Suppressor macrophage treated with lipopolysaccharide for 4 hours (primary cell): ENCODE measurements around the gene CPA4.
A peak's percentile ranks its signal among the peaks of the same experiment; 100 is the strongest.

Experiments used
- DNase-seq: peaks from one replicate; pipeline ENCODE4 v3.0.0-alpha.2; 2020

CPA4 gene

DNA sequence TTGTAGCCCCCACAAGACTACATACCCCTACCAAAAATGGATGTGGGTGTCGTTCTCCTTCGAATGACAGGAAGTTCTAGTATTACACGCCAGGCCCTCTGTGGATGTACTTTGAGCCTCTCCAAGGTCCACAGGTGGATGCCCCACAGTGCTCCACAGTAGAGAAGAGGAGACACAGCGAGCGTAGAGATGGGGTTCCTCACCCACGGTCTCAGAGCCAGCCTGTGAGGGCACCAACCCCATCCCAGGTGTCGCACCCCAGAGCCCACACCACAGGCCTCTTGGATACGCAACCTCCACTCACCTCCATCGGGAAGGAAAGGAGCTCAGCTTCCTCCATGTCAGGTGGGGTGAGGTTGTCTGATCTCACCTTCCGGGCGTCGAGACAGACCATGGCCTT, 54.0 kb downstream of the CPA4 start:
- no peak for DNase-seq

DNA sequence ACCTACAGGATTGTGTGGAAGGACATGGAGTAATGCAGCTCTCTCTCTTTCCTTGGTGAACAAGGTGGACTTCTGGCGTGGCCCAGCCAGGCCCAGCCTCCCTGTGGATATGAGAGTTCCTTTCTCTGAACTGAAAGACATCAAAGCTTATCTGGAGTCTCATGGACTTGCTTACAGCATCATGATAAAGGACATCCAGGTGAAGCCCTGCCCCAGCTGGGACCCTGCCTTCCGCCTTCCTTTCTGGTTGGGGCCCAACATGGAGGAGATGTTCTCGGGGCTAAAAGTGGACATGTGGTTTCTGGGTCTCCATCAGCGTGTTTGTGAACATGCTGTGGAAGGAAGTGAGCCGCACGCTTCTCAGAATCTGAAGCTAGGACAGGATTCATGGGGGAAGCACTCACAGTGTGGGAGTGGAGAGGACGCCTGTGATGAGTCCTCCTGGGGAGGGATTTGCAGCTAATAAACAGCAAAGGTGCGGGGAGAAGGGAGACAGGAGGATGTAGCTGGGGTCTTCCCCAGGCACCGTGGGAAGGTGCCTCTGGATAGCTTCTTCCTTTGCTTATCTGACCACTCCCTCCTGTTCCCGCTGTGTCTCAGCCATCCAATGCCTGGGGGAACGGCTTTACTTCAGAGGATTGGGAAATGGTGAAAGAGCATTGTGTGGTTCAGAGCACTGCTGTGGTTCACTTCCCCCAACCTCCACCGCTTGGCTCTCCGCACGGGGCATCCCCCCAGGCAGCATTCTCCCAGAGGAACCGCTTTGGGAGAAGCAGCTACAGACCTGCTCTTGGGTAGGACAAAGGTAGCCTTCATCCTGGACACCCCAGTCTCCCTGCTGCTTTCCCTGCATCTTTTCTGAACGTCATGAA, 57.2 kb downstream of the CPA4 start:
- DNase-seq = no peak

DNA sequence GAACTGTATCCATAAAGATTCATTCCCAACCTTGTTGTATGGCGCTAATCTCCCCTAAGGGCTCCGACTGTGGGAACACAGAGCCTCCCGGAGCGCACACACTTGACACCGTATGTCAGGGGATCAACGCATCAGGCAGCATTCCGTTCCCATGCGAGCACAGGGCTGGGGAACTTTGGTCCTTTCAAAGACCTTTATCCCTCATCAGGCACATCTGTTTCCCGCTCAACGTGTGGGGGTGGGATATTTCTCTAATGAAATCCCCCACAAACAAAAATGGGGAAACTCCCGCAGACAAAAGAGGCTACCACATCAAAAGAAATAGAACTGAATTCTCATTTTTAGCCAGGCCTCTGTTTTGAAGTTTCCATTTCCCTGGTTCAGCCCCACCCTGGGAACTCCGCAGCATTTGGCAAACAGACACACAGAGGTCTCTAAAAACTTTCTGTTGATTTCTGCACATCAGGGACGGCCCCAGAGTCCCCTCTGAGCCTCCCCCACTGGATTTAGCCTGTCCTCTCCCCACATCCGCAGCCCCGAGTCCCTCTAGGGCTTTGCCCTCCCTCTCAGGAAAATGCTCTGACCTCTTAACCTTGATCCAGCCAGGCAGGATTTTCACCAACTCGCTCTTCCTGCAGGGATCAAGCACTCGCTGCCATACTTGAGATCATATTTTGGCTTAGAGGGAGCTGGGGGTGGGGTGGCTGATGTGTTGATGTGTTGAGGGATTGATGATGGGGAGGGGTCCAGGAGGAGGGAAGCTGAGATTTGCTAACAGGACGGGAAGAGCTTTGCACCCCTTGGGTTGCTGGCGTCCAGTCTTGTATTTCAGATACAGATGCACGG, 58.2 kb downstream of the CPA4 start:
- DNase-seq = no peak

DNA sequence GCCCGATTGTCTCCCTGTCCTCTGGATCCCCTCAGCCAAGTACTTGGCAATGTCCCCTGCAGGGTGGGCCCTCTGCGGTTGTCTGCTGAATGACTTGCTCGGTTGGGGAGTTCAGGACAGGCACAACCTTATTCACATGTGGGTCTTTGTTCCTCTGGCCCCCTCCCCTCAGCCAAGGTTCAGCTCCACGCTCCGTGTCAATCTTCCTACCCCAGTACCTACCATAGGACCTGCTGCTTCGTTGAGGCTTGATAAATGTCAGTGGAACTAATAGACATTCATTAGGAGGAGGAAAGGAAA, 58.8 kb downstream of the CPA4 start:
- no peak for DNase-seq

DNA sequence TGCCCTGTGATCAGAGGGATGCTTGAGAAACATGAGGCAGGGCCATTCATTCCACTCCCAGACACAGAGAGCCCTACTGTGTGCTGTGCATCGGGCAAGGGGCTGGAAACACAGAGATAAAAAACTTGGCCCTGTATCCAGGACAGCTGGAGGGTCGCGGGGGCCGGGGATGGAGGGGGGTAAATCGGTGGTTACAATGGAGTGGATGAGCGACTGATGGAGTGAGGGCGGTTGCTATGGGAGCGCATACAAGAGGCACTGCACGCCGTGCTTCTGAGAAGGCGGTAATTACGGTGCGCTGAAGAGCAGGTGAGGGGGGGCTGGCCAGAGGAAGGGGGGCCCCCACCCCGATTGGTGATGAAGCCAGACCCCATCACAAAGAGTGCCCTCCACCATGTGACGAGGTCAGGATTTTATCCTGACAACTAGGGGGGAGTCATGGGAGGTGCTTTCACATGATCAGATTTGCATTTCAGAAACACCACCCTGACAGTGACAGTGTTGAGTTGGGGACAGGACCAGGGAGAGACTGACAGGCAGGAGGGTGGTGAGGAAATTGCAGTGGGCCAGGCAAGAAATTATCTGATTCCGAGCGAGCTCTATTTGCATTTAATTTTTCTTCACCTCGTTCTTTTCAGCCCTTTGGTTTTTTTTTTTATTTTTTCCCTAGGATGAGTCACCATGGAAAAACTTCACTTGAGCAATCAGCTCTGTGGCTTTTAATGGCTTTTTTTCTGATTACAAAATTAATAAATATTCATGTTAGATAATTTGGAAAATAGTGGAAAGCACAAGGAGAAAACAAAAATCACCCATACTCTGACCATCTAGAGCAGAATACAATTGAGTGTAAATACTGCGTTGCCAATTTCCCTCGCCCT, 59.5 kb downstream of the CPA4 start:
- no peak for DNase-seq

DNA sequence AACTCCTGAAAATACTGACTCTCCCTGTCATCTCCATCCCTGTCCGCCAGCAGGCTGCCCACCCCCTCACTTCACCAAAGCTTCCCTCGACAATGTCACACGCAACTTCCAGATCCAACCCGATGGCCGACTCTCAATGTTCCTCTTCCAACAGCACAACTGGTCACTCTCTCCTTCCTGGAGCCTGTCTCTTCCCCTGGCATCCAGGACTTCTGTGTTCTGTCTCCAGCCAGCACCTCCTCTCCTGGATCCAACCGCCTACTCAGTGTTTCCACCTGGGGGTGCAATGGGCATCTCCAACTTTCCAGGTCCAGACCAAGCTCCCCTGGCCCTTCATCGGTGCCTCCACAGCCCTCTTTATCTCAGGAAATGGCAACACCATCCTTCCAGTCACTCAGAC, 60.2 kb downstream of the CPA4 start:
- DNase-seq = no peak

DNA sequence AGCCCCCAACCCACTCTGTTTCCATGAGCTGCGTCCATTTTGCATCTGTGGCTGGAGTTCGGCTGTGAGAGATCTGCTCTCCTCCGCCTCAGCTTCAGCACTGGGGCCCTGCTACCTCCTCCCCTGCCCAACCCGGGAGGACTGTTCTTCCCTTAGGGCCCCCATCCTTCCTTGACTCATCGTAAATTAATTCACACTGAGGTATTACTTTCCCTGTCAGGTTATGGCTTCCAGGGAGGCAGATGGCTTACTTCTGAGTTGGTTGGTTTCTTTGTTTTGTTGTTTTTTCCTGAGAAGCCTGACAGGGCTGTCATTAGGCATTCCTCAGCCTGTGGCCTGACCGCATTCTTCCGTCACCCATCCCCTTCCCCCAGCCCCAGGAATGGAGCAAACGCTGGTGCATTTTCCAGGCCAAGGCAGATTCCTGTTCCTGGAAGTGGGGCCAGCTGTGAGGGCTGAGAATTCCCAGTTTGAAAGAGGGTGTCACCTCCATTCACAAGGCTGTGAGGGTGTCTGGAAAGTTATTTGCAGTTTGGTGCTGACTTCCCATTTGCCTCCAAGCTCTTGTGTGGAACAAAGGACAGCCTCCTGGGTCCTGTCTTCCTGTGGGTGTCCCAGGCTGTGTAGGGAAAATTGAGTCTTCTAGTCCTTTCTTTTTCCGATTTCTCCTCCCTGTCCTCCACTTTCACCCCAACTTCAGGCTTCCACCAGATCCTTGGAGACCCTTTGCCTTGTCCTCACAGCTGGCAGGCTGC, 63.3 kb downstream of the CPA4 start:
- DNase-seq = no peak

DNA sequence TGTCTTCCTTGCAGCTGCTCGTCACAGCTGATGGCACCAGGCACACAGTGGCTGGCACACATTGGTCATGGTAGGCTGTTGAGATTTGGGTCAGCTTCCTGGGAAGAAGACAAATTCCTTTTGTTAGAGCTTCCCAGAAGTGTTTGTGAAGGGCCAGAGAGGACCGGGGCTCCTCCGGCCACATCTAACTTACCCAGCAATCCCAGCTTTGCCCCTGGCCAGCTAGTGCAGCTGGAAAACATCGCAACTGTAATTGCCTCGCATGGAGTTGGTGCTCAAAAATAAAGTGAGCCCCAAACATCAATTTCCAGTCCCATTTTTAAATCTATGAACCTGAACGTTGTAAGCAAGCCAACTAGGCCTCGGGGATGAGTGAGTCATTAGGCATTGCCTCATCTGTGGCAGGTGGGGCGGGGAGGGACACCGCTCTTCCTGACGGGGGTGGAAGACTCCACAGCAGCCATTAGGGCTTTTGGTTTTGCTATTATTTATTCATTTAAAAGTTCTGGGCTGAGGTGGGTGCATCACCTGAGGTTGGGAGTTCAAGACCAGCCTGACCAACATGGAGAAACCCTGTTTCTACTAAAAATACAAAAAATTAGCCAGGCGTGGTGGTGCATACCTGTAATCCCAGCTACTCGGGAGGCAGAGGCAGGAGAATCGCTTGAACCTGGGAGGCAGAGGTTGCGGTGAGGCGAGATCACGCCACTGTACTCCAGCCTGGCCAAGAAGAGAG, 64.1 kb downstream of the CPA4 start:
- no peak for DNase-seq

DNA sequence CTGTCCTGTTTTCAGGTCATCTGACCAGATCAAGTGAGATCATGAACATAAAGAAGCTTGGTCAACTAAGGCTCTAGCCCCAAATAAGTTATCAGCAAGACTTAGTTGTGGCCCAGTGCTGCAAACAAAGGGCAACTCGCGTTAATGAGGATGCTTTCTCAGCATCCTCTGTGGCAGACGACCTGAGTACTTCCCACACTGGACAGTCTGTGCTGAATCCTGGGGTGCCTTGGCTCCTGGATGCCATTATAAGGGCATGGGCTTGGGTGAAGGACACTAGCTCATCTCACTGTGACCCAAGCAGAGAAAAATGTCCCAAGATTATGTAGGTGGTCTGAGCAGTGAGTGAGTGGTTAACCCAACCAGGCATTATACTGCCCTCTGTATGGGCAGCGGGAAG, 65.5 kb downstream of the CPA4 start:
- DNase-seq = no peak

DNA sequence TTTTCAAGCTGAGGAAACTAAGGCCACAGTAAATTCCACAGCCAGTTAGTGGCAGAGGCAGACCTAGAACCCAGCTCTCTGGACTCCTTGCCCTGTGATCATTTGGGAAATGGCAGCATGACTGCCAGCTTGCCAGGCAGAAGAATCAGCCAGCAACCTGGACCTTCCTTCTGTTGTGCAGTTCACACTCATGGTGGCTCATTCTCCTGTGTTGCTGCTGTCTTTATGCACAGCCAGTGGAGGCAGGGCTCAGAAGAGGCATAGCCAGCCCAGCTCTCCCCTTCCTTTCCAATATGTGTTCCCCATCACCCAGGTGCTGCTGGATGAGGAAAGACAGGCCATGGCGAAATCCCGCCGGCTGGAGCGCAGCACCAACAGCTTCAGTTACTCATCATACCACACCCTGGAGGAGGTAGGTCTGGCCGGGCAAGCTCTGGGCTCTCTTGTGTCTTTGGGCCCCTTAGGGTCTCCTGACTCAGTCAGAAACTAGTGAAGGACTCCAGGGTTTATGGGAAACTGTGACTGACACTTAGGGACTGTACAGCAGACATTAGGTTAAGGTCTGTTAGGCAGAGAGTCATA, 66.4 kb downstream of the CPA4 start:
- DNase-seq = no peak

DNA sequence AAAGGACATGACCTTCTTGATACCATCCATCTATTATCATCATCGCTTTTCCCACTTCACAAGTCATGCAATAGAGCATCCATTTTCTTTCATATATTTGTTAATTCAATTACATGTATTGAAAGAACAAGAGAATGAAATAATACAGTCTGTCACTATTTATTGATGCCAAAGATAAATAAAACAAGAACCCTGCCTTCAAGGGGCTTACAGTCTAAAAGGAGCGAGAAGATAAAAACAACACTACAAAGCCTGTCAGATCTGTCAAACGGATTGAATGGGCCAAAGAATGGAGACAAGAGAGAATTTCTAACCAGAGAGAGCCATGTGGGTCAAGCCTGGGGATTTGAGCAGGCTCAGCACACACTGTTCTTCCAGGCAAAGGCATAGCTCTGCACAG, 67.6 kb downstream of the CPA4 start:
- no peak for DNase-seq

DNA sequence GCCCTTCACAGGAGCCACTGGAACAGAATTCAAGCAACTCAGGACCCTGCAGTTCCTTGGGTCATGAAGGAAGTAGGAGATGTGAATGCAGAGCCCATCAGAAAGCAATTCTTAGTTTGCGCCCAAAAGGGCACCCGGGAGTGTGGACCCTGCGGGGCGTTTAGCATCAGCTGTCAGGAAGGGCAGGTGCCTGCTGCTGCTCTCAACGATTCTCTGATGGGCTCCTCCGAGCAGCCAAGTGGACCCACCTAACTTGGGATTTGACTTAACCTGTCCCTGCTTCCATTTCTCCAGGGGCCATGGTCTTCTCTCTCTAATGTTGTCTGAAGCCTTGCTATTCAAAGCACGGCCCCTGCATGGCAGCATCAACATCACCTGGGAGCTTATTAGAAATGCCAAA, 68.7 kb downstream of the CPA4 start:
- DNase-seq = no peak

DNA sequence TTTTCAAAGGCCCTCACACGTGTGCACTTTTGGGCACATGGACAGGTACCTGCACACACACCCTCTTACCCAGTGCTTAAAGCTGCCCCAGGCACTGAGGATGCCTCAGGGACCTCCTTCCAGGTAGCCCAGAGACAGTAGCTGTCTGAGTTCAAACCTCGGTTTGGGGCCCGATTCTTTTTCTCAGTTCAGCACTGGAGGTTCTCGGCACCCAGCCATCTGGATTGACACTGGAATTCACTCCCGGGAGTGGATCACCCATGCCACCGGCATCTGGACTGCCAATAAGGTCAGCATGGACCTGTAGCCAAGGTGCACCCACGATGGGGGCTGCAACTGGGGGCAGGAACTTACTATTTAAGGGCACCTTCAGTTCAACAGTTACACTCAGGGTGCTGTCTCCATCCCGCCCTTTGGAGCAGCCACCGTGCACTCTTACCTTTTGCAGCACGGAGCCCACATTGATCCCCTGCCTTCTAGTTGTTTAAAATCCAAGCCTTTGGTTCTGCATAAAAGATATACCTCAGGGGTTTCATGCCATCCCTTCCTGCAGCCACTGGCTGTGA, 69.4 kb downstream of the CPA4 start:
- DNase-seq = no peak

DNA sequence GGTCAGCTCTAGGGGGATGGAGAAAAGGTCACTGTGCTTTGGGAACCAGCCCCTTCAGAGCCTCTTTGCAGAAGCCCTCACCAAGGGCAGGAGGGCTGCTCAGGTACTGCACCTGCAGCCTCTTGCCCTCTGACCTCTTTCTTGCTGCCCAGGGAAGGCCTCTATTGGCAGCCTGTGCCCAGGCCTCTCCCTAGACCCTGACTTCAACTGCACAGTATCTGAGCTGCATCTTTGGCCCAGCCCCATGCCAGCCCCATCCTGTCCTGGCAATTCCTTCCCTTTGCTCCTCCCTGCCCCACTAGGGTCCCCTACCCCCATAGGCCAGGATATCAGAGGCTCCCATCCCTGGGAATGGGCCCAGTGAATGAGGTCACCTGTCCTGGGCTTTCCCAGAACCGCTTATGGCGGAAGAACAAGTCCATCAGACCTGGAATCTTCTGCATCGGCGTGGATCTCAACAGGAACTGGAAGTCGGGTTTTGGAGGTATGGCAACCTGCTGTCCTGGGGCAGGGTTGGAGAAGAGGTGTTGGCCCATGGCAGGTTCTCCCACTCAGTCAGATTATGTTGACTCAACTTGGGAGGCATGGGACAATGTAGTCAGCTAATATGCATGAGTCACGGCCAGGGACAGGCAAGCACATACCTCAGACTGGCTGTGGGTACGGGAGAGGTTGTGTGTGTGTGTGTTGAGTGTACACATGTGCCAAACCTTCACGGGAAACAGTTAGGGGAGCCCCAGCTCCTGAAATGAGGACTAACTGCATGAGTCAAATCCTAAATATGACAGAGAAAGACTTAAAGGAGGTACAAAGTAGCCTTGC, 70.3 kb downstream of the CPA4 start:
- DNase-seq = peak; percentile 8

DNA sequence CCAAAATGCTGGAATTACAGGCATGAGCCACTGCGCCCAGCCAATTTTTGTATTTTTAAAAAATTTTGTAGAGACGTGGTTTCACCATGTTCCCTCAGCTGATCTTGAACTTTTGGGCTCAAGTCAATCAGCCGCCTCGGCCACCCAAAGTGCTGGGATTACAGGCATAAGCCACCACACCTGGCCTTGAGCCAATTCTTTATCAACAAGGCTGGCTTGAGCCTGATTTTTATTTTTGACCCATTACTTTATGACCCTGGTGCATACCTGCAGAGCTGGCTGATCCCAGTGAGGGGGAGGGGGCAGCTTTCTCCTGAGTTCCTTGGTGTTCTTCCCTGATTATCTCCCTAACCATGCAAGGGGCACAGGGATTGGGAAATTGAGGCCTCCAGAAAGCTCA, 71.5 kb downstream of the CPA4 start:
- no peak for DNase-seq

DNA sequence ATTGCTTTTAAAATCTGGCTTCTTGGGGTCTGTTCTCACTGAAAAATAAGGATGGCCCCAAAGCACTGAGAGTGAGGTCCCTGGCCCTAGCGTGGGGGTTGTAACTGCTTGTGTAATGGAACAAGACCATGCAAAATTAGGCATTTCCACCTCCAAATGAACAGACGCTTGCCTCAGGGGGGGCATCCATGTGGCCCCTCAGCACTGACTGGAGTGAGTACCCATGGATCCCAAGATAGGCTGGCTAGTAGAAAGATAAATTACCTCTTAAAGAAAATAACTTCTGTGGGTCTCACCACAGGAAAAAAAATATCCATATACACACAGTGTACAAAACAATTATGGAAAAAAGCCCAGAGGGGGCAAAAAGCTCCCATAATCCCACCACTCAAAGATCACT, 72.1 kb downstream of the CPA4 start:
- no peak for DNase-seq

DNA sequence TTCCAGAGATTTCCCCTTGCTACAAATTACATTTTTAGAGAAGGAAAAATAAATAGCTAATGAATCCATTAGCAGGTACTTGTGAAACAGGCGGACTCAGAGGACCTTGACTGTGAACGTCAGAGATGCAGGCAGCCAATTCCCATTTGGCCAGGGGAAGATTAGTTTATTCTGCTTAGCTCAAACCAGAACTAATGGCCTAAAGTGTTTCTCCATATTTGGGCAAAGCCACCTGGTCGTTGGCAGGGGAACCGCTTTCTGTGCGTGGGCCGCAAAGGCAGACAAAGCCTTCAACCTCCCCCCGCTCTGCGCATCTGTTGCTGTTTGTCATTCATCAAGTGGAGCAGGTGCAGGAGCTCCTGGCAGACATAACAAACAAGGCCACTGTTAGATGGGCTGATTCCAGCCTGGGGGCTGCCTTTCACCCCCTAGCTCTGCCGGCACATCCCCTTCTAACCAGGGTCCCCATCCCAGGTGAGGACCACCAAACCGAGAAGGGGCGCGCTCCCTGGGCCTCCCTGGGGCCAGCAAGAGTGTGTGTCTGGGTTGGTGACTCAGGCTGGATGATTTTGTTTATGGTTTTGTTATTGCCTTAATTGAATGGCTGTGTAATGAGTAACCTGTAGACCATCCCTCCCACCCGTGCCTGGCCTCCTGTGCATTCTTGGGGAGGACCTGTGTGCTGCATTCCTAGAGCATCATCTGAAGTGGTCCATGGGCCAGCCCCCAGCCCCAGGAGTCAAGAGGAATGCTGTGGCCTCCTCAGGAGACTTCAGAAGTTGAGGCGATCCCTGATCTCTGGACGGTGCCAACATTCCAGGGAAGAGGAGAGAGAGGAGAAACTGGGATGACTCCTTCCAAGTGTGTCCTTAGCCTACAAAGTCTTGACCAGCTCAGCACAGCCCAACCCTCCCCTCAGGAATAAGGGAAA, 72.8 kb downstream of the CPA4 start:
- DNase-seq = no peak

DNA sequence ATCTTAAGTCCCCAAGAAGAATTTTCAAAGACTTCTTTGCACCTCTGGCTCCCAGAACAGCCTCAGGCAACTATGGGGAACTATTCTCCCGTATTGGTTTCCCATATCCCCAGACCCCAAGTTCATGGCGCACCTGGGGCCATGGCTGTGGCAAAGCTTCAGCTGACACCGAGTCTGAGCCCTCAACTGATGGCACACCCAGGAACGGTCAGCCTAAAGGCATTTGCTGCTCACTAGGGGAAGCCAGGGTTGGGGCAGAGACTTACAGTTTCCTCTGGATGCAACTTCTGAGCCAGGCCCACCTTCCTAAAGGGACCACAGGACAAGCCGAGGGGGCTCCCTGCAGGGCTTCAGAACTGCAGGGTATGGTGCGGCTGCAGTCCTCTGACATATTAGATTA, 73.6 kb downstream of the CPA4 start:
- no peak for DNase-seq

DNA sequence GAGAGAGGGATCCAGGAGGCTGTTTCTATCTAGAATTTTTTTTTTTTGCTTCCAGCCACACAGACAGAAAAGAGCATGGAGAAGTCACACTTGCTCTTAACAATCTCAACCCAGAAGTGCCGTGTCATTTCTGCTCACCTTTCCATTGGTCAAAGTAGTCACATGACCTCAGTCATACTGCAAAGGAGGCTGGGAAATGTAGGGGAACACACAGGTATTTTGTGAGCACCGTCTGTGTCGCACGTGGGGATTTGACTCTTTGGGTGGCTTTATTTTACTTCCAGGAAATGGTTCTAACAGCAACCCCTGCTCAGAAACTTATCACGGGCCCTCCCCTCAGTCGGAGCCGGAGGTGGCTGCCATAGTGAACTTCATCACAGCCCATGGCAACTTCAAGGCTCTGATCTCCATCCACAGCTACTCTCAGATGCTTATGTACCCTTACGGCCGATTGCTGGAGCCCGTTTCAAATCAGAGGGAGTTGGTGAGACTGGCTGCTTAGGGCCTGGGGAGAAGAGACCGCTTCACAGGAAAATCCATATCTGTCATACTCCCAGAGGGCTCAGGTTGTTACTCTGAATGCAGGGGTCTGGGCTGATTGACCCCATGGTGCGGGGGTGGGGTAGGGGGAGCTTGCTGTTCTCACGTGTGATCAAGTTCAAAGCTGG, 74.3 kb downstream of the CPA4 start:
- no peak for DNase-seq
